Keratinocyte (primary cell): ENCODE measurements around the gene MYO16. TPM values are rescaled to one million over a fixed set of nuclear protein-coding genes. Genes with fewer than 3 reads are reported as not detected.

Experiments
- DNase-seq: peaks from one replicate; pipeline ENCODE4 v3.0.0-alpha.2; 2011; ENCODE audit warnings: low read depth, missing footprints, low spot score
- FAIRE-seq: peaks from 2 replicates; lab custom pipeline; 2011; peaks lifted over from hg19 to GRCh38; lab: Jason Lieb, UNC
- H2AFZ ChIP-seq: 2 replicates; pipeline ENCODE4 v1.6.0; 2012; ENCODE audit warnings: low read length, control low read depth, inconsistent platforms; ENCODE audit not compliant: control insufficient read depth
- H3K27ac ChIP-seq: 2 replicates; pipeline ENCODE4 v1.5.1; 2011; ENCODE audit warnings: low read length; ENCODE audit not compliant: control insufficient read depth, insufficient read depth
- H3K27me3 ChIP-seq: 3 replicates; pipeline ENCODE4 v1.6.0; 2011; ENCODE audit warnings: low read length; ENCODE audit not compliant: control insufficient read depth, insufficient read depth; ENCODE audit errors: extremely low read depth
- H3K36me3 ChIP-seq, 2 experiments: 2 replicates in 1 of 2; 3 replicates in 1 of 2; pipeline ENCODE4 v1.5.1; 2011; ENCODE audit warnings: low read length in 2 of 2, mild to moderate bottlenecking in 1 of 2; ENCODE audit not compliant: control insufficient read depth in 2 of 2, insufficient read depth in 2 of 2; ENCODE audit errors: extremely low read depth in 1 of 2
- H3K4me1 ChIP-seq: 3 replicates; pipeline ENCODE4 v1.5.1; 2011; ENCODE audit warnings: low read length; ENCODE audit not compliant: control insufficient read depth, insufficient read depth; ENCODE audit errors: extremely low read depth
- H3K4me2 ChIP-seq: 3 replicates; pipeline ENCODE4 v1.6.0; 2011; ENCODE audit warnings: low read depth, low read length; ENCODE audit not compliant: control insufficient read depth, insufficient read depth; ENCODE audit errors: extremely low read depth
- H3K4me3 ChIP-seq, 3 experiments: fragments of 200-600 bp in 1 of 3; sonication (generic) in 1 of 3; 2 replicates in 2 of 3; 3 replicates in 1 of 3; pipeline ENCODE4 v1.5.1; 2011 to 2016; ENCODE audit warnings: low read length in 3 of 3, mild to moderate bottlenecking in 3 of 3, control low read depth in 2 of 3, inconsistent platforms in 1 of 3, low read depth in 1 of 3, mixed read lengths in 1 of 3, mixed run types in 1 of 3, moderate library complexity in 1 of 3; ENCODE audit not compliant: control insufficient read depth in 2 of 3, insufficient read depth in 2 of 3; ENCODE audit errors: extremely low read depth in 1 of 3
- H3K79me2 ChIP-seq: 2 replicates; pipeline ENCODE4 v1.6.0; 2012; ENCODE audit warnings: low read length; ENCODE audit not compliant: control insufficient read depth, insufficient read depth
- H3K9ac ChIP-seq: 3 replicates; pipeline ENCODE4 v1.6.0; 2011; ENCODE audit warnings: low read length; ENCODE audit not compliant: control insufficient read depth, insufficient read depth; ENCODE audit errors: extremely low read depth
- H3K9me1 ChIP-seq: 3 replicates; pipeline ENCODE4 v1.6.0; 2011; ENCODE audit warnings: low read length; ENCODE audit not compliant: control insufficient read depth, insufficient read depth; ENCODE audit errors: extremely low read depth
- H3K9me3 ChIP-seq: 2 replicates; pipeline ENCODE4 v1.5.1; 2012; ENCODE audit warnings: low read depth, low read length; ENCODE audit not compliant: control insufficient read depth
- H4K20me1 ChIP-seq: 3 replicates; pipeline ENCODE4 v1.6.0; 2011; ENCODE audit warnings: low read length; ENCODE audit not compliant: control insufficient read depth, insufficient read depth; ENCODE audit errors: extremely low read depth
- CTCF ChIP-seq, 3 experiments: IDR thresholded peaks in 1 of 3; conservative IDR thresholded peaks in 1 of 3; optimal IDR thresholded peaks in 1 of 3; 2 replicates in 2 of 3; 3 replicates in 1 of 3; pipeline versions ENCODE3 to v1.5.1; 2011; ENCODE audit warnings: low read length in 3 of 3, mild to moderate bottlenecking in 3 of 3, moderate library complexity in 2 of 3, control low read depth in 1 of 3, inconsistent platforms in 1 of 3; ENCODE audit not compliant: insufficient read depth in 2 of 3; ENCODE audit errors: extremely low read depth in 1 of 3
- EZH2 ChIP-seq: IDR thresholded peaks from one replicate; pipeline ENCODE4 v1.6.1; 2012; ENCODE audit warnings: inconsistent platforms, mild to moderate bottlenecking, low read length, moderate library complexity
- dilution Hi-C: fragments of 300-500 bp; cut with MboI; formaldehyde crosslinking; loops from one replicate; pipeline ENCODE4 v1.7.0; 2020; ENCODE audit warnings: low sequenced_read_pairs; ENCODE audit not compliant: extremely low pct_ligation_motif_present
- polyA plus RNA-seq, 5 experiments: library from polyadenylated mRNA; depleted of rRNA in 3 of 5; stranded (reverse) in 3 of 5; stranded (forward) in 1 of 5; unstranded in 1 of 5; fragments of >200 nt; gene quantifications; 1 replicate in 1 of 5; 2 replicates in 3 of 5; 3 replicates in 1 of 5; pipeline versions ENCODE4 v1.2.1 to v1.2.3, GENCODE V29; 2011 to 2012; ENCODE audit warnings: missing spikeins in 2 of 5, low read depth in 1 of 5, low replicate concordance in 1 of 5

The MYO16 gene
- polyA plus RNA-seq, 1 donor (not counting 4 experiments of a cell fraction or from before 2014, with no cell fraction given) = 0.08 TPM

DNA sequence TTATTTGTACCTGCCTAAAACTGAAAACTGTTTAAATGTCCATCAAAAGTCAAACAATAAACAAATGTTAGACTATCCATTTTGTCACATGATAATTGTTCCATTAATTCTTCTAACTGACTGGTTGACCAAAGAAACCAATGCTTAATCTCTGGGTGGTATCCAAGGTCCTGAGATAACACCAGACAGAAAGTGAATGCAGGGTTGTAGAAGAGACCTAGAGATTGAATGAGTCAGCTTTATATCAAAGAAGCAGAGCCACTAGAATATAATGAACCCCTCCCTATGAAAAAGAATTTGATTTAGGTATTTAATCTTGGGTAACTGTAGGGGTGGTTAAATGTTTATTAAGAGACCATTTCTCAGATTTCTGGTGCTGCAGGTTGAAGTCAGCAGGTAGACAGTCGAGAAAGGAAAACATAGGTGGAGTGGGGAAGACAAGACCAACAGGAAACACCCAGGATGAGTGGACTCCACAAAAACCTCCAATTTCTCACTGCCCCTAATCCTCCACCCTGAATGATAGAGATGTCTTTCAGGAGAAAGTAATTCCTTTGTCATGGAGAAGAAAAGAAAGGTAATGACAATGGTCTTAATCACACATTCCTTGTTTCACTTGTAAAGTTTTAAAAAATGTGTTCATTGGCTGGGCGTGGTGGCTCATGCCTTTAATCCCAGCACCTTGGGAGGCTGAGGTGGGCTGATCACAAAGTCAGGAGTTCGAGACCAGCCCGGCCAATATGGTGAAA, 620.5 kb downstream of the MYO16 start:
- Histone ChIP-seq H3K27ac (peak overlapping the region; percentile 58), H3K9me1 (no peaks in the 10 kb centered on the region), H4K20me1 (no peaks in the 10 kb centered on the region), H3K36me3 (no peaks in the 10 kb centered on the region), H3K27me3 (no peaks in the 10 kb centered on the region), H3K79me2 (peaks cover 4% of the 10 kb centered on the region), H3K9me3 (no peaks in the 10 kb centered on the region), H3K9ac (no peak overlapping the region), H3K4me3 (no peak overlapping the region), H2AFZ (no peak overlapping the region), H3K4me1 (peaks cover 27% of the 10 kb centered on the region), H3K4me2 (peak overlapping the region; percentile 40)
- TF ChIP-seq CTCF (optimal IDR thresholded peaks at IDR 0.05 in 1 of 3, IDR thresholded peaks at IDR 0.05 in 1 of 3, conservative IDR thresholded peaks at IDR 0.05 in 1 of 3; ENCODE audit: extremely low read depth in 1 of 3, insufficient read depth in 2 of 3, low read length in 3 of 3) (no peak), EZH2 (no peak)
- DNase-seq (peak; percentile 83), FAIRE-seq (peak; percentile 92)
- dilution Hi-C loops = no loop called here

DNA sequence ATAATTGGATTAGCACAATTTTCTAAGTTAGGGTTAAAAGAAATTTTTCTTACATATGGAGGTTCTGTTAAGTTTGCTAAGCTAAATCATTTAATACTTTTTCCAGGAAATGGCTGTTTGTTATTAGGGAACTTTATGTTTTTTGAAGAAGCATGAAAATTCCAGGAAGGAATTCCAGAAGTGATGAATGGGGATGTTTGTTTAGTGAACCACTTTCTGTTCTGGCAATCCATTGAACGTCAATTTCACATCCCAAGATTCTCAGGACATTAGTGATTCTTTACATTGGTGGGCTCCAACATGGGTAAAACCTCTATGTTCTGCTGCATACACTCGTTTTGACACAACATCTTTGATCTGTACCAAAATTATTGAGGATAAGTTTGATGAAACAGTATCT, 622.5 kb downstream of the MYO16 start:
- dilution Hi-C loops = no loop called here
- DNase-seq = no peak
- TF ChIP-seq EZH2 = no peak
- no peak overlapping the region for H3K9ac ChIP-seq
- peaks cover 8% of the 10 kb centered on the region for H3K79me2 ChIP-seq
- no peak overlapping the region for H2AFZ ChIP-seq
- no peak overlapping the region for H3K4me3 ChIP-seq
- H4K20me1 ChIP-seq = no peaks in the 10 kb centered on the region
- H3K4me1 ChIP-seq = peaks cover 41% of the 10 kb centered on the region
- peak; percentile 41 for FAIRE-seq
- H3K4me2 ChIP-seq = no peak overlapping the region
- no peaks in the 10 kb centered on the region for H3K9me3 ChIP-seq
- H3K36me3 ChIP-seq = no peaks in the 10 kb centered on the region
- H3K9me1 ChIP-seq = no peaks in the 10 kb centered on the region
- no peaks in the 10 kb centered on the region for H3K27me3 ChIP-seq
- no peak overlapping the region for H3K27ac ChIP-seq

- H3K36me3 ChIP-seq = no peaks in the 10 kb centered on the region
- DNase-seq = no peak
- H3K9me1 ChIP-seq = no peaks in the 10 kb centered on the region
- FAIRE-seq = peak; percentile 78
- peaks cover 53% of the 10 kb centered on the region for H3K4me1 ChIP-seq
- H4K20me1 ChIP-seq = no peaks in the 10 kb centered on the region
- H3K4me2 ChIP-seq = no peak overlapping the region
- H3K4me3 ChIP-seq = no peak overlapping the region
- no peak overlapping the region for H3K27ac ChIP-seq
- peaks cover 8% of the 10 kb centered on the region for H3K79me2 ChIP-seq
- H3K9ac ChIP-seq = no peak overlapping the region
- H2AFZ ChIP-seq = peak overlapping the region; percentile 66
- no peaks in the 10 kb centered on the region for H3K9me3 ChIP-seq
- dilution Hi-C loops = no loop called here
- H3K27me3 ChIP-seq = no peaks in the 10 kb centered on the region
- no peak for TF ChIP-seq CTCF (optimal IDR thresholded peaks at IDR 0.05 in 1 of 3, IDR thresholded peaks at IDR 0.05 in 1 of 3, conservative IDR thresholded peaks at IDR 0.05 in 1 of 3; ENCODE audit: extremely low read depth in 1 of 3, insufficient read depth in 2 of 3, low read length in 3 of 3)
- no peak for TF ChIP-seq EZH2
These were observed 623.9 kb downstream of the MYO16 start for GRCh38 chr13:109253316-109253715.
